CD4-positive, alpha-beta T cell treated with Interleukin-21 for 1 hour (primary cell): Measurements from ENCODE around the gene AP2B1.

ENCODE experiments used
- DNase-seq: peaks from one replicate; pipeline ENCODE4 v3.0.0-alpha.2; 2020

AP2B1 gene

DNA sequence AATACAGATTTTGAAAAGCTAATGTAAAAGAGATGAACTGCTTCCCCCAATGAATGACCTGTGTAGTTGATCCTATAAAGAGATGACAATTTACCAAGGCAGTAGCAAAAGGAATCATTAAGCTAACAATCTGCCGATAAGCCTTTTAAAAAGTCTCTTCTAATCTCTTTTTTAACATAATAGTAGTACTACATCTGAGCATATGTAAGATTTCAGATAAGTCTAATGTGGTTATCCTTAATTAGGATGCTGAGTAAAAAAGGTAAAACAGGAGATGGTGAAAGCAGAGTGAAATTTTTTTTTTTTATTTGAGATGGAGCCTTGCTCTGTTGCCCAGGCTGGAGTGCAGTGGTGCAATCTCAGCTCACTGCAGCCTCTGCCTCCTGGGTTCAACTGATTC, 118.1 kb downstream of the AP2B1 start:
- no peak for DNase-seq

DNA sequence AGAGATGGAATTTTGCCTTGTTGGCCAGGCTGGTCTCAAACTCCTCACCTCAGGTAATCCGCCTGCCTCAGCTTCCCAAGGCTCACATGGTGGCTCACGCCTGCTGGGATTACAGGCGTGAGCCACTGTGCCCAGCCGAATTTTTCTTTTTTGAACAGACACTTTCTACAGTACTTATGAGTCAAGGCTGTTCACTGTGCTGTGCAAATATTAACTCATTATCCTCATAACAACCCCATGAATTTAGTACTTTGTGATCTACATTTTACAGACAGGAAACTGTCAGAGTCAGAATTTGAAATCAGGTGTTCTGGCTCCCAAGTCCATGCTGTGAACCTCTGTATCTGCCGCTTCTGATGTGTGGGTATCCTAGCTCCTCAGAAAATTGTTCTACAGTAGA, 118.6 kb downstream of the AP2B1 start:
- no peak for DNase-seq

DNA sequence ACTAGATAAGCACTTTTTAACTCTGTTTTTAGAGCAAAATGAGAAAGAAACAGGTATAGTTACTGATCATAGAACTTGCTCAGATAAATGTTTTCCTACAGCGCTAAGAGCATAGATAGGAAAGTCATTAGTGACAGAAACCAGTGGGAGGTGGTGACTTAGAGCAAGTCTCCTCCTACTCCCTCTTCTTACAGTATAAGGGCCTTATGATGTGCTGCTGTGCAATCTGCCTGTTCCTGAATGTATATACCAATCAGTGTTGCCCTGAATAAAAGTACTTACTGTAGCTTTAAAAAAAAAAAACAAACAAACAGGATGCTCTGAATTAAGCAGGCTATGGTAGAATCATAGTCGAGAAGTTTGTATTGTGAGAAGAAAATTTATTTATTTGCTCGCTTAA, 121.0 kb downstream of the AP2B1 start:
- DNase-seq, result no peak

DNA sequence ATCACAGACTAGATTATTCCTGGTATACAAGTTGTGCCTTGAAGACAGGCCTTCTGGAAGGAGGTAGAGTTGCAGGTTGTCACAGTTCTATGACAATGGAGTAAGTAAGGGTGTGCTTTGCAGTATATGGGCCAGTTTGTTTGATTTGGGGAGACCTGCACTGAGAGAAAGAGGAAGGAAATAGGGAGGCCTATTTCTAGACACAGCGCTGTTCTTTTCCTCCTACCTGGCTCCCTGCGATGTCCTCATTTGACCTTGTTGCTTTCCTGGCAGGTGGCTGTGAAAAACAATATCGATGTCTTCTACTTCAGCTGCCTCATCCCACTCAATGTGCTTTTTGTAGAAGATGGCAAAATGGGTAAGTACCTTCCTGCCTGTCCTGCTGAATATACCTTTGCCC, 121.8 kb downstream of the AP2B1 start:
- no peak for DNase-seq

DNA sequence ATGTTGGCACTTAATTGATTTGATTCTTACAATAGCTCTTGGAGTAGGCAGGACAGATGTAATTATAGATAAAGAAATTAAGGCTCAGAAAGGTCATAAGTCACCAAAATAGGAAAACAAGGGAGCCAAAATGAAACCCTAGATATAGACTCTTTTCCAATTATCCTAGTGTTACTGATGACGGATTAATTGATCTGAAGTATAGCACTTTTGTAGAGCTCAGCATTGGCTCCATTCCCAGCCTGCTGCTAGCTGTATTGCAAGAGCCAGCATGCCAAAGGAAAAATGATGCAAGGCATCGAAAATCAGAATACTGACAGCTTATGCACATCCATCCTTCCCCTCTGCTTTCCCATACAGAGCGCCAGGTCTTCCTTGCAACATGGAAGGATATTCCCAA, 122.8 kb downstream of the AP2B1 start:
- DNase-seq, result no peak

DNA sequence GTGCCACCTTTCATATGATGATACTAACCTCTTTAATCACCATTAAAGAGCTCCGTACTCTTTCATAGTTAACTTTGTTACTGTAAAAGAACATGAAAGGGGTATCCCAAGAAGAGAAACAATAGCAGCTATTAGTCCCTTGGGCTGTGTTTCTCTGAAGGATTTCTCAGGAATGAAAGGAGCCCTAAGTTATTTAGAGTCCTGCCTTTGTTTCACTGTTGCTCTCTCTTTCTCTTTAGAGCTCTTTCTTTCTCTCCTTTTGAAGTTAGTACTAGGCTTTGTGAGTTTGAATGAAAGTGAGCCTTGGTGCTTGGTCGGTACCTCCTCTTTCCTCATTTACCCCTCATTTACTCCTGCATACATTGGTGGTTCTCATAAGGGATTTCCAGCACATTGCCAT, 123.8 kb downstream of the AP2B1 start:
- no peak for DNase-seq

DNA sequence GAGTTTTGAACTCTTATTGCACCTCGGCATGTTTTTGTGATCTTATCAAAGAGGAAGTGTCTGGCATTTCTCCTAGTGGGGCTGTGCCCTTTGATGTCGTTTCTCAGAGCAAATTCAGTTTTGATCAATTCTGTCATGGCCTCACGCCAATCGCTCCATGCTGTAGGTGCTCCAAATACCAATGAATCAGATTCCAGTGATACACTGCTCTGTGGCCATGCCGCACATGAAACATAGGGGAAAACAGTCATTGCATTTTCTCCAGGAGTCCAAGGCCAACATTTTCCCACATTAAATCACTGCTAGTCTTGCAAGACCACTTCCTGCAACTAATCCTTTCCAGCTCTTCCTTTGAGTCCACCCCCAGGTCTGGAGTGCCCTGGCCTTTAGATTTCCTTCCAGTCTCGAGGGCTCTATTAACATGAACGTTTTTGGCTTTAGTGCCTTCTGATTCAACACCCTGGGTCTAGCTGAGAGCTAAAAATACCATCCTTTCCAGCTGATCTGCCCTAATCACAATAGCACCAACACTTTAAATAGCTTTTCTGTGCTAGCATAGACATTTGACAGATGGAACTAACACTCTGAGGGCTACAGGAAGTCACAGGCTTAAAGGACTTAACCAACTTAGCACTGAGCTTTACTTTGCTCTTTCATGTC, 126.1 kb downstream of the AP2B1 start:
- no peak for DNase-seq

DNA sequence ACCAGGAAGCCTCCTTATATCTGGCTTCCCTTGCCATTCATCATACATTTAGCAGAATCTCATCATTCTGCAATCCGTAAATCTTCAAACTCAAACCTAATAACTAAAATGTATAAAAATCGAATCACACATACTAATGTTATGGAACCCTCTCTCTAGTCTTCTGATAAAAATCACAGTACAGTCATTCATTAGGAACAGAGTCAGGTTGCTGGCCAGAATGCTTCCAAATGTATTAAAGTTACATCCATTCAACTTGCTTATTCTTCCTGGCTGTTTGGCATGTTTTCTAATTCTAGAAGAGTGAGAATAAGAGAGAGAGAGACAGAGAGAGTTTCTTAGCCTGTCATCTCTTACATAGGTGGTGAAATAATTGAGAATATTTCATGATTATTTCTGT, 127.9 kb downstream of the AP2B1 start:
- DNase-seq, result no peak

DNA sequence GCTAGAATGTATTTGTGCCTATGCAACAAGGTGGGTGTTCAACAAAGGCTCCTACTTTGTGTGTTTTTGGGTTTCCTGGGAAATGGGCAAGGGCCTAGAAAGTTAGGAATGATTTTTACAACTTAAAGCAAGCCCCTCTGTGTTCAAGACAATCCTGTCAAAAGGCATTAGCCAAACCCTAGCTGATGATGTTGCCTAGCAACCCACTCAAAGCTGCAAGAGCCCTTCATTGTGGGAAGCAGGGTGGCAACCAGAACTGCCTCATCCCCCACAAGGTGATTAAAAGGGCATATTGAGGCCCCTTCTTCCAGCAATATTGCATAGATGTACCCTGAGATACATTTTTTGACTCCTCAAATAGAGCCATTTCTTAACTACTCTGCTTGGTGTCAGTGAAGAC, 128.3 kb downstream of the AP2B1 start:
- no peak for DNase-seq

DNA sequence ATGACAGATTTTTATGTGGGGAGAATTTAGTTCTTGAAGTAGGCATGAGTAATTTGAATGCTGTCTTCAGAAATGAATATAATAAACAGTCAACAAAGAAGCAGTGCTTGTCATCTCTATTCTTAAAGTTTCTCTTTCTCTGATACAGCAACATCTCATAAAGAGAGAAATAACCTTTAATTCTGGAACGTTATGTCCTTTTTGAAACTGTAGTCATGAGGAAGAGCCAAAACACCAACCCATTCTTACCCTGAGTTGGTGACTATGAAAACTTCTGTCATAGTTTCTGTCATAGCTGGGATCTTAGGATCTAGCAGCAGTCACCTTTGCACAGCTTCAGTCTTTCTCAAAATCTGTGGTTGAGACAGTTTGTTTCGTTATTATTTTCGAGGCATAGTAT, 129.1 kb downstream of the AP2B1 start:
- DNase-seq, result no peak

DNA sequence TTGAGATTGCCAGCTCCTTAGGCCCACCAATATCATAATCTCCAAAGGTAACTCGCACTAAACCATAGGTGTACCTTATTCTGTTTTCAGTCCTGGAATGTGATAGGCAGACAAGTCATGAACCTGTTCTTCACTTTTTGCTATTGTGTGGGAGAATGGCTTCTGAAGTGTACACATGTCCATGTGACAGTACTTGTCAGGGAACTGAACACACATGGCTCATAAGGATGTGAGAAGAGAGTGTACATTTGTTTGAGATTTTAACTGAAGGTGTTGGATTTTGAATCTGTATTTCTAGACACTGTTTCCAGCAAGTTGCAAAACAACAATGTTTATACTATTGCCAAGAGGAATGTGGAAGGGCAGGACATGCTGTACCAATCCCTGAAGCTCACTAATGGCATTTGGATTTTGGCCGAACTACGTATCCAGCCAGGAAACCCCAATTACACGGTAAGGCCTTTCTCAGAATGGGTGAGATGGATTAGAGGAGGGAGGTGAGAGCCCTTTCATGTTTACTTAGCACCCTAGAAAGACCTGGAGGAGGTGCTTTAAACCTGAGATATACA, 129.9 kb downstream of the AP2B1 start:
- DNase-seq, result no peak

DNA sequence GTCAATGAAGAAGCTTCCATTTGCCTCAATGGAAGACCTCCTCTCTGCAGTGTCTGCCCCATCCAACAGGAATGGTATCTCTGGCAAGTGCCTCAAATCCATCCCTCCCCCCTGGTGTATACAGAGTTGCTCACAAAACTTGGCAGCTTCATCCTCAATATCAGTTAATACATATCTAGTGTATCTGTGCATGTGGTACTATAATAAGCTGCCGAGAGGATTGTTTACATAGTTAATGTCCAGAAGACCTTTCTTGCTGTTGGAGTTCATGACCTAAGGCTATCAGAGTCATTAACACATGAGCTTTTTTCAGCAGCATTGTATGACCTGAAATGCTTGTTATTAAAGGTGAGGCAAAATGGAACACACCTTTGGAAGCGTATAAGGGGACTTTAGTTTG, 130.4 kb downstream of the AP2B1 start:
- no peak for DNase-seq

DNA sequence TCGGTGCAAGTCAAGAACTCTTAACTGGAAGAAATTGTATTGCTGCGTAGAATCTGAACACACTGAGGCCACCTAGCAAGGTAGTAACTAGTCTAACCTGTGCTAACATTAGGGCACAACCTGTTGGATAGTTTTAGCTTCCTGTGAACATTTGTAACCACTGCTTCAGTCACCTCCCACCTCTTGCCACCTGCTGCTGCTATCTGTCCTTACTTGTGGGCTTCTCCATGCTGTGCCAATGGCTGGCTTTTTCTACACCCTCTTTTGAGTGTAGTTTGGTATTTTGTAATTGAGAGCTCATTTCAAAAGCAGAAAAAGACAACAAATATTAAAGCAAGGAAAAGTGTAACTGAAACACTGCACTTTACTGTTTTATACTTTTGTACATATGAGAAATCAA, 136.6 kb downstream of the AP2B1 start:
- no peak for DNase-seq

DNA sequence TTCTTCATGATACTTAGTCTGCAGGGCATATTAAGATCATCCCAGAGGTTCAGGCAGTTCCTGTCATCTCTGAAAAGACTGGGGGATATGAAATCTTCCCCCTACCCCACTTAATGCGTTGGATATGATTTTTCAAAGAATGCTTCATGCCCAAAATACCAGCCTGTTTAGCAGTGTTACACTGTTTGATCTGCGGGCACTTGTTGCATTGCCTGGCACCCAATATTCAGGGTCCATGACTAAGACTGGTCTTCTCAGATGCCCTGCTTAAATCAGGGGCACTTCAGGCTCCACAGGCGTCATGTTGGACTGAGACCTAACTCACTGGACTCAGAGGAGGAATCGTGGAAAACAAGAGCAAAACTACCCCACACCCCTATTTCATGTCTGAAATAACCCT, 137.9 kb downstream of the AP2B1 start:
- no peak for DNase-seq

DNA sequence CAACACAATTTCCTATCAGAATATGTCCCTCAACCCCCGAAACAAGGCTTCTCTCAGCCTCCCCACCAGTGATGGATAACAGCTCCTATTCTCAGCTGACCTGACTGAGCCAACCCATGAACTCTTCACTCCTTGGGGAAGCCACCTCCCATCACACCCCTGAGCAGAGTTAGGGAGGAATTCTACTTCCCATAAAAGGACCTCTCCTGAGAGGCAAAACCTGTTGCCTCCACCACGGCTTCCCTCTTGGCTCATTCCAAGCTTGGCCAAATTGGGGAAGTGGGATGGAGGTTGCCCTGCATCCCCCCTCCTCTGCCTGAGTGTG, 138.6 kb downstream of the AP2B1 start:
- DNase-seq, result no peak

DNA sequence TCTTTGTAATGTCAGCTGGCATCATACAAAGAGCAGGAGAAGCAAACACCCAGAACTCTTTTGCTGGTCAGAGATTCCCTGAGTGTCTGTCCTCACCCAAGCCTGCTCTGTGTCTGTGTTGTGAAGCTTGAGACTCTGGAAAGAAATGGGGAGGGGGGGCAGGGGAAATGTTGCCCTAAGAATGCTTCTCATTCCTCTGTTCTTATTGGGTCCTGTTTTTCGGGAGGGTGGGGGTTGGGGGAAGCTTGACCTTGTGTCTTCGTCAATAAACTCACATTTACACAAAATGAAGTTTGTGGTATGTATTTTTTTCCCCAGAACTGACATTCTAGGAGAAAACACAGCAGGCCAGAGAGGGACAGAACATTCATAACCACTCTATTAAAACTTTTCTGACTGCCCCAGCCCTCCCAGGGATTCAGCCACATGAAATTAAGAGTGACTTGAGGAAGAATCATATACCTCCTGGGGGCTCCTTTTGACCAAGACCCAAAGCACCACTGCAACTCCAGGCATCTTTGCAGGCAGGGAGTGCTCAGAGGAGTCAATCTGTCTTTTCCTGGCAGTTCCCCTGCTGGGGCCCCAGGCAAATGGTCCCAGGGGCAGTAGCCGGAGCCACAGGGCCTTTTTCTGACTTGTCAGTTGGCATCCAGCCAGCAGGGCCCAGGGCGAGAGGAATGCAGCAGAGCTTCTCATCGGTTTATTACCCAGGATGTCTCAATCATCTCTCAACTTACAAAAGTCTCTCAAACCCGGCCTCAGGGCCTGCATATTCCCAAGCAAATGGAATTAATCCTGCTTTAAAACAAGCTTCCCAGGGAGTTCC, 139.2 kb downstream of the AP2B1 start:
- DNase-seq, result no peak

DNA sequence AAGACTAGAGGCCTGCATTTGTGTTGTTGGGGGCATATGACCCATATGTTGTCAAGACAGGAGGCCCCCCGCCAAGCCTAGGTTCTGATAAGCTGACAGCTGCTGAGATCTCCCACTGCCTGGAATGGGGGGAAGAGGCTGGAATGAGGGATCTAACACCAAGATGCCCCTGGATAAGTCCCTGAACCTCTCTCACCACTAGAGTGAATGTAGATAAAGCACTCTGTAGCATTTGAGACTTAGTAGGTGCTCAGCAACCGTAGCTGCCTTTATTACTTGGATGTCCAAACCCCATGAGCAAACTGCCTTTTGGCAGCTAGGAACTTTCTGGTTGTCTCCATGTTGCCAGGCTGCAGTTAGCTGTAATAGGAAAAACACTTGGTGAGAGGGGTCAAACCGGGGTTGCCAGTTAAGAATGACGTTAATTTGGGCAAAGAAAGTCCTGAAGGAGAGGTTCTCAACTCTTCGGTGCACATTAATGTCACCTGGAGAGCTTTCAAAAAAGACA, 139.9 kb downstream of the AP2B1 start:
- DNase-seq, result no peak

DNA sequence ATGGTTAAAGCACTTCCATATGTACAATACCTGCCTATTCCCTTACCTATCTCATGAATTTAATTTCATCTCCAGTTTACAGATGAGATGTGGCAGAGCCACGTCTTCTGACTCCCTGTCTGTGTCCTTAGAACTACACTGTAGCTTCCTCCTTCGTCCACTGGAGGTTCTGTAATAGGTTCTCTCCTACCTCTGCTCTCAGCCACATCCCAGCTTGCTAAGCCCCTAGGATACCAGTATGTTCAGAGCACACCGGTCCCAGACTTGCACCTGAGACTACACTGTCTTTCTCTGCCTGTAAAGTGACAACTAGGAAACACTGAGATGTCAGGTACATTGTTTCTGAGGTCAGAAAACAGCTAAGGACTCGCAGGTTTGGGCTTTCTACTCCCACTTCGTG, 140.5 kb downstream of the AP2B1 start:
- no peak for DNase-seq

DNA sequence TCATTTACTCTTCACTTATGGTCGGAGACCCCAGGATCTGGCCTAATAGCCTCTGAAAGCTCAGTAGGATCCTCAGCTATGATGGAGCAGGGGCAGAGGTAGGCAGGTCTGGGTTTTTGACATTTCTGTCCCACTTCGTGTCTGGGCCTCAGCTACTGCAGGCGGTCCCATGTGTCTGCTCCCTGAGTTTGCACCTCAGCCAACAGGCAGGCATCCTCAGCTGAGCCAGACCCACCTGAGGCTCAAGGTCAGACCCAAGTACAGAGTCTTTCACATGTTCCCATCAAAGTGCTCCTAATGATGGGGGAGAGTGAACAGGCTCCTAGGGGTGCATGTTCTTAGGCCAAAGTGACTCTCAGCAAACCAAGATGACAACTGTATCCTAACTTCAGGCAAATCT, 141.4 kb downstream of the AP2B1 start:
- no peak for DNase-seq

DNA sequence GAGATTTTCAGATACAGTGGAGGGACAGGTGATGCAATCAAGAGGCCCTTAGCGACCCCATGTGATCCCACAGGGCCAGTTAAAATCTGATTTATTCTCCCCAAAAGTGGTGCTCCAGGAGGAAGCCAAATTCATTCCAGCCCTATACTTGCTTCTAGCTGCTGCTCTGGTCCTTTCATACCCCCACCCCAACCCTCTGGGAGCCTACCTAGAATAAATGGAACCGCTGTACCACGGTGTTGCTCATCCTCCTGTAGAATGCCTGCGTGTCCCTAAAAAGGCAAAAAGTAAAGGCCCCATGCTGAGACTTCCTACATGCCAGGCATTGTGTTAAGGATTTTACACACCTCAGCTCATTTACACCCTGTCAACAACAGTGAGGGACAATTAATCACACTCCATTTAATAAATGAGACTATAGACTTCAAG, 142.3 kb downstream of the AP2B1 start:
- no peak for DNase-seq

DNA sequence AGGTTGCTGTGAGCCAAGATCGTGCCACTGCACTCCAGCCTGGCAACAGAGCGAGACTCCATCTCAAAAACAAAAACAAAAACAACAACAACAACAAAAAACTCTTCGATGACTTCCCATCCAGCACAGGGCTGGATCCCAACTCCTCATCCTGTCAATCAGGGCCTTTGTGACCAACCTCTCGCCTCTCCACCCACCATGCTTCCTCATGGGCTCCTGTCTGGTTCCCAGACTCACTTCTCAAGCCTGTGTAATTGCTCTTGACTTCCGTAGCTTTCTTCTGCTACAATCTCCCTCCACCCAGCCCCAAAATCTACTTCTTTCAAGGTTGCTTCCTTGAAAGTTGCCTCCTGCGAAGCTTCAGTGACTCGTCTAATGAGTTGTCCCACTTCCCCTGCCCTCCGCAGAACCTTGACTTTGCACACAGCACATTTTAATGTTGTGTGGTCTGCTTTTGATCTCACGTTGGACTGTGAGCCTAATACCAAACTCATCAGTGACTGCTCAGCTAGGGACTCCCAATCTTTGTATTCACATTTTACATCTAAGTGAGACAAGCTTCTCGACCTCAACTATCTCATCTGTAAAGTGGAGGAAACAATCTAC, 143.4 kb downstream of the AP2B1 start:
- no peak for DNase-seq

DNA sequence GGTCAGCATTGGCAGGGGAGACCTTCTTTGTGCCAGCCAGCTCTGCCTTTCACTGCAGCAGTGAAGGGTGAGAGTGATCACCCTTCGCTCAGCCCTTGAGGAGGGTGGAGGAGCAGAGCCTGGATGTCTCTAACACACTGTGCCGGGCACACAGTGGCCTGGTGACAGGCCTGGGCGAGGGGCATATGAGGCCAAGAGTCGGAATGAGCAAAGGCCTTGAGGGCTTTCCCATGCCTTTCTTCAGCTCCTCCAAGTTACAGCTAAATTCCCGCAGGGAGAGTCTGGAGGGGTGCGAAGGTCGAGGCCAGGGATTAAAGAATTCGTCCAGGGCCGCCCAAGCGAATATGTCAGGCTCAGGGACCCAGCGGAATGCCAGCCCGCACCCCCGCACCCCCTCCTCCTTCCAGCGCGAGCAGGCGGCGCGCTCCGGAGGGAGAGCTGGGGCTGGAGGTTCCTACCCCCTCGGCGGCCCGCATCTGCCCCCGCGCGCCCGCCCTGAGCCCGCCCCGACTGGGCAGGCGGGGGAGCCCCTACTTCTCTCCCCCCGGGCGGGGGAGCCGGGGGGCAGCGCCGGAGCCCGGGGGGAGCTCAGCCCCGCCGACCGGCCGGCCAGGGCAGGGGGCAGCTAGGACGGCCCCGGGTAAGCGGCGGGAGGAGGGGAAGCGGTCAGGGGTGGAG, 144.3 kb downstream of the AP2B1 start, which contains the start of gene RASL10B:
TSS of gene RASL10B (plus strand) at position 401 of the 678 bp plus-strand sequence. CDS start 3,546 bp downstream, outside the sequence.
- DNase-seq, result peak; percentile 36
